Duodenal mucosa (tissue), 2 donors: ENCODE data around the gene IDS.
"Not testable (repeated sequence)": the region's sequence is repeated elsewhere in the genome, so short reads cannot be mapped to it uniquely, and the experiment has no call there.

Experiments used
- H3K27ac ChIP-seq: one replicate; pipeline ENCODE4 v1.7.0; 2013; ENCODE audit warnings: low read depth, low read length
- H3K27me3 ChIP-seq, 2 donors: one replicate each; pipeline ENCODE4 v1.7.0; 2013; ENCODE audit warnings: low read length in 2 of 2, control low read depth in 1 of 2; ENCODE audit not compliant: insufficient read depth in 2 of 2, control insufficient read depth in 1 of 2
- H3K36me3 ChIP-seq, 2 donors: one replicate each; pipeline ENCODE4 v1.7.0; 2013; ENCODE audit warnings: low read length in 2 of 2, control low read depth in 1 of 2; ENCODE audit not compliant: insufficient read depth in 2 of 2, control insufficient read depth in 1 of 2
- H3K4me1 ChIP-seq, 2 donors: one replicate each; pipeline ENCODE4 v1.7.0; 2013; ENCODE audit warnings: low read length in 2 of 2, control low read depth in 1 of 2; ENCODE audit not compliant: insufficient read depth in 2 of 2, control insufficient read depth in 1 of 2
- H3K4me3 ChIP-seq, 2 donors: one replicate each; pipeline ENCODE4 v1.7.0; 2013; ENCODE audit warnings: low read length in 2 of 2, low read depth in 1 of 2
- H3K9ac ChIP-seq, 2 donors: one replicate each; pipeline ENCODE4 v1.7.0; 2013; ENCODE audit warnings: low read length in 2 of 2, low read depth in 1 of 2
- H3K9me3 ChIP-seq, 2 donors: one replicate each; pipeline ENCODE4 v1.7.0; 2013; ENCODE audit warnings: low read length in 2 of 2, control low read depth in 1 of 2; ENCODE audit not compliant: control insufficient read depth in 1 of 2

IDS gene

DNA sequence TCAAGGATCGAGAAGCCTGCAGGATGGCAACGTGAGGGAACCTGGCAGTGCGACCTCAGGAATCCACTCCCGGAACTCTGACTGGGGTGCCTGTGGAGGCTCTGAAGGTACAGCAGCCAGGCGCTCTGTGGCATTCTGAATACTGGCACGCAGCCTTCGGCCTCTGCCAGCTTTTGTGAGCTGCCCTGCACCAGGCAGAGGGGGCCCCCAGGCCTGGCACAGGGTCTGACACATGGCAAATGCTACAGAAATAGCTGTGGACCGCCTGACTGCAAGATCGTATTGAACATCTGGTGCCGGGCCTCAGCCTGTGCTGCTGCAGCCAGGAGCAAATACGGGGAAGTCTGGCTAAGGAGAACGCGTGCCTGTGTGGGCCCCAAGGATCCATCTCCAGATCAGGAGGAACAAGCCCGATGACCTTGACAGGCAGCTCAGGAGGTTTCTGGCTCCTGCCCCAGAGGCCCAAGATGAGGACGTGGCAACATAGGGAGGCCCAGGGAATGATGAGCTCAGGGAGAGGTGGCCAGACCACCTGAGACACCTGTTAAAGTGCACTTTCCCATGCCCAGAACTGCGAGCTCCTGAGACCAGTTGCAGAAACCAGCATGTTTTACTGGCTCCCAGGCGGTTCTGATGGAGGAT, 16.6 kb downstream of the IDS start:
- H3K27ac ChIP-seq, H3K9ac ChIP-seq, H3K27me3 ChIP-seq, H3K9me3 ChIP-seq, H3K4me3 ChIP-seq: not testable (repeated sequence)
- H3K36me3 ChIP-seq, result peaks cover 22 to 52% of the 10 kb centered on the region in 2 donors
- peaks cover 14 to 15% of the 10 kb centered on the region in 2 donors for H3K4me1 ChIP-seq

DNA sequence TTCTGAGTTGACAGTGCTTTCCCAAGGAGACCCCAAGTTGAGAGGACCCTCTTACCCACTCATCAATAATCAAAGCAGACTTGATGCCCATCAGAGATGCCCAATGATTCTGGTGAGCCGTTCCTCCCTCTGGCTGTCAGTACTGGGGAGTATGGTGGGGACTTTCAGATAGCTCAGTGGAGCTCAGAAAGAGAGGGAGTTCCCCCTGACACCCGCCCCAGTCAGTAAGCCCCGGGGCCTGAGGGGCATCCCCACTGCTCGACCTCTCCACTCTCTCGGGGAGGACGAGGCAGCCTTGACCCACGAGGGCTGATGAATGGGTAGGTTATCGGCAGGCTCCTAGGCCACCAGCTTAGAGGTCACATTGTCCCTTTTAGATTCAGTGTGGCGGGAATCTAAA, 17.1 kb downstream of the IDS start:
- not testable (repeated sequence) for H3K9ac ChIP-seq, H3K27me3 ChIP-seq, H3K4me3 ChIP-seq, H3K27ac ChIP-seq, H3K9me3 ChIP-seq, H3K4me1 ChIP-seq
- peaks cover 22 to 47% of the 10 kb centered on the region in 2 donors for H3K36me3 ChIP-seq

DNA sequence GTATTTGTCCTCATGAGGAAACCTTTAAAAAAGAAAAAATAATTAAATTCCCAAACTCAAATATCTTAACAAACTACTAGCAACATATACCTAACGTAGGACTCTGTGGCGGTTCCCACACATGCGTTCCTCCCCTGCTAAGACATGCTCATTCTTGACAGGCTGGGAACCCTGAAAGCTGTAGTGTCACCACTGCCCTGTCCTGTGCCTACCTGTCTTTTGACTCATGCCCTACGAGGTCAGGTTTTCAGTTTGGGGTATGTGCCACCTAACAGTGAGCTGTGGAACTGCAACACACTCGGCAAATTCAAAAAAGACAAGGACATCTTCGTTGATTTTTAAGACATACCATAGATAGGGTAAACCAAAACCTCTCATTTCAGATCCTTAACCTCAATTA, 17.8 kb downstream of the IDS start:
- H3K9me3 ChIP-seq, result no peaks in the 10 kb centered on the region
- H3K36me3 ChIP-seq, result peaks cover 22 to 43% of the 10 kb centered on the region in 2 donors

DNA sequence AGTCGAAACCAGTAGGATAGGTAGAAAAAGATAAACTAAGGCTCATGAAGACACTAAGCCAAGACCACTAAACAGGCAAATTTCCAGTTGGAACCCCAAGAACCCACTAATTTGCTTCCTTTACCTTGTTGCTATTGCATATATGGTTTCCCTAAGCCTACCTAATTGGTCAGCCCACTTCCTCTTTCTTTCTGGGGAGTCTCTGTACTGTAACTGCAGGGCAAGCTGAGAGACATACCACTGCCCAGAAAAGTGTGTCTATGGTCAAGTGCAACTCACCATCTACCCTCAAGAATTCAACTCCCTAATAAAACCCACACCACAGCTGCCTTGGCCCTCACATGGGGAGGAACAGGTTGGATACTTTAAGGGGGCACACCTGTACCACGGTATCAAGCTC, 28.6 kb downstream of the IDS start:
- Histone ChIP-seq H3K9me3 (no peaks in the 10 kb centered on the region), H3K4me3 (no peak overlapping the region), H3K36me3 (peaks cover 0 to 7% of the 10 kb centered on the region in 2 donors), H3K9ac (no peak overlapping the region), H3K4me1 (no peaks in the 10 kb centered on the region), H3K27me3 (no peaks in the 10 kb centered on the region), H3K27ac (no peak overlapping the region)

More for the DNA sequence above, 17.8 kb downstream of the IDS start:
- H3K4me1 ChIP-seq, result peaks cover 2% of the 10 kb centered on the region in 2 donors
- H3K4me3 ChIP-seq, result no peak overlapping the region
- no peaks in the 10 kb centered on the region for H3K27me3 ChIP-seq
- no peak overlapping the region for H3K9ac ChIP-seq
- H3K27ac ChIP-seq, result no peak overlapping the region

DNA sequence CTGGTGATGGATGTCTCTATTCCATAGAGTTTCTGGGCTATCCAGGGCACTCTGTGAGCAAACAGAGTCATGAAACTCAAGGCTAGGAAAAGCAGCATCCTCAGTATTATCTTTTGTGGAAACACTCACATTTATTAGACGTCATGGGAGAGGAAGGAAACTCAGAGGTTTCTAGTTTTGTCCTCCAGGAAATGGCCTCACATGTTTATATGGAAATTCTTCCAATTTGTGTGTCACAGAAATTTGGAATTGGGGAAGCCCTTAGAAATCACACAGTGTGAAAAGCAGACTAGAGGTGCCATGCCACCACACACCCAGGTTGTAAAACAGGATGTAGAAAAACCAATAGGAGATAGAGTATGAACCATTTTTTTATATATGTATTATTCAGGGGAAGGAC, 31.1 kb downstream of the IDS start:
- no peak overlapping the region for H3K9ac ChIP-seq
- no peaks in the 10 kb centered on the region for H3K27me3 ChIP-seq
- H3K4me1 ChIP-seq, result no peaks in the 10 kb centered on the region

DNA sequence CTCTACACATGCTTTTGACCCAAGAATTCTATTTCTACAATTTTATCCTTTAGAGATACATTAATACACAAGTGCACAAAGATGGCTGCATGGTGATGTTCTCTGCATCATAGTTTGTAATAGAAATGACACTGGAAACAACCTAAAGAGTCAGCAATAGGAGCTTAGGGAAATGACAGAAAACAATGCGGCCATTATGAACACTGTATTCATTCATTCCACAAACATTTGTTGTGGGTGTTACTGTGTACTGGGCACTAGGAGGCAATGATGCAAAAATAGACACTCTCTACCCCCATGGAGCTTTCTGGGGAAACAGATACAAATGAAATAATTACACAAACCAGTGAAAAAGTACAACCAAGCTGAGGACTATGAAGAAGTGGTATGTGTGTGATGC, 32.0 kb downstream of the IDS start:
- H3K27ac ChIP-seq, result no peak overlapping the region
- H3K27me3 ChIP-seq, result no peaks in the 10 kb centered on the region
- no peaks in the 10 kb centered on the region for H3K4me1 ChIP-seq
- no peak overlapping the region for H3K9ac ChIP-seq
- no peak overlapping the region for H3K4me3 ChIP-seq
- H3K9me3 ChIP-seq, result no peaks in the 10 kb centered on the region
- H3K36me3 ChIP-seq, result no peaks in the 10 kb centered on the region

More for the DNA sequence above, 31.1 kb downstream of the IDS start:
- Histone ChIP-seq H3K4me3 (no peak overlapping the region), H3K9me3 (no peaks in the 10 kb centered on the region), H3K36me3 (no peaks in the 10 kb centered on the region), H3K27ac (no peak overlapping the region)

DNA sequence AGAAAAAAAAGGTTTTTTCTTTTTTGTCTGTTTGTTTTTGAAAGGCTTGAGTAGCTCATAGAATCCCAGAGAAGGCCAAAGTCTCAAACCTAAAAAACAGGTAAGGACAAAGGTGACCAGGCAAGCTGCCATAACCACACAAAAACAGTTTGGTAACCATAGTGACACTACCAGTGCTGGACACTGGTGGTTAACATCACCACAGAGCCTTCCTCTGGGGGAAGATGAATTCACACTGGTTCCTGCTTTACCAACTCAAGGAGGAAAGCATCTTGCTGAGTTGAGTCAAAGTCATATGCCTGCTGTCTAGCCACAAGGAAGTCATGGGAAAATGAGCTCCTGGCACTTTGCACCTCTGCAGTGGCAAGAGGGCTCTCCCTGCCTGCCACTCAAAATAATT, 32.5 kb downstream of the IDS start:
- H3K27me3 ChIP-seq, result no peaks in the 10 kb centered on the region
- no peak overlapping the region for H3K4me3 ChIP-seq
- no peaks in the 10 kb centered on the region for H3K36me3 ChIP-seq
- H3K27ac ChIP-seq, result no peak overlapping the region
- no peak overlapping the region for H3K9ac ChIP-seq
- H3K9me3 ChIP-seq, result no peaks in the 10 kb centered on the region
- H3K4me1 ChIP-seq, result no peaks in the 10 kb centered on the region

DNA sequence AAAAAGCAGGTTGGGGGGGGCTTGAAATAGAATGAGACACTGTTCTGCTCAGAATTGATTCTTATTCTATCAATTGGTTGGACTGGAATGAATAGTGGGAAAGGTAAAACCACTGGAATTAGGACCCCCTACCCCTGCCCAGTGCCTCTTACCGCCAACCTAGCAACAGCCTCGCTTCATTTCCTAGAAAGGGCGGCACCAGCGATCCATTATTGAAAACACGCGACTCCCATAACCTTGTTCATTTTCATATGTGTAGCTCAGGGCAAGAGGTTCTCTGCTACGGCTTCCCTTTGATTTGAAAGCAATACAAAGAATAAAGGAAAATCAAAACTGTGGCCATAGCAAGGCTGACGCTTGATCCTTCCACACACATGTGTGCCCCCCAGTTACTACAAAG, 33.7 kb downstream of the IDS start:
- Histone ChIP-seq H3K36me3 (no peaks in the 10 kb centered on the region), H3K27me3 (no peaks in the 10 kb centered on the region), H3K4me1 (no peaks in the 10 kb centered on the region), H3K4me3 (no peak overlapping the region), H3K9me3 (no peaks in the 10 kb centered on the region), H3K9ac (no peak overlapping the region), H3K27ac (no peak overlapping the region)

DNA sequence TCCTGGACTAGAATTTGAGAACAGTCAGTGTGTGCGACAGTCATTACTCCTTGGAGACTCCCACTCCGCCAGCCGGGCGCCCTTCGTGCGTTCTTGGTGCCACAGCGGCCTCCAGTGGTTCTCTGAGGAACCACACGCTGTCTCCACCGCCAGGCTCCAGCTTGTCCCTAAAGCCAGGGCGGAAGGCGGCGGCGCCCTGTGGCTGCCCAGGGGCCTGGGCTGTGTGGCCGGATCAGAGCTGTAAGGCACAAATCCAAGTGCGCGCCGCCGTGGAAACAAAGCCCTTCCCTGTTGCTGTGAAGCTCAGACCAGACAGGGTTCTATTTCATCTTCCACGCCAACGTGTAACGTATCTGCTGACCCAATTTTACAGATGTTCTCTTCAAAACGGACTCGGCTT, 34.2 kb downstream of the IDS start:
- no peaks in the 10 kb centered on the region for H3K27me3 ChIP-seq
- H3K9me3 ChIP-seq, result no peaks in the 10 kb centered on the region
- H3K4me1 ChIP-seq, result no peaks in the 10 kb centered on the region
- H3K4me3 ChIP-seq, result no peak overlapping the region
- no peaks in the 10 kb centered on the region for H3K36me3 ChIP-seq
- H3K27ac ChIP-seq, result no peak overlapping the region
- no peak overlapping the region for H3K9ac ChIP-seq

DNA sequence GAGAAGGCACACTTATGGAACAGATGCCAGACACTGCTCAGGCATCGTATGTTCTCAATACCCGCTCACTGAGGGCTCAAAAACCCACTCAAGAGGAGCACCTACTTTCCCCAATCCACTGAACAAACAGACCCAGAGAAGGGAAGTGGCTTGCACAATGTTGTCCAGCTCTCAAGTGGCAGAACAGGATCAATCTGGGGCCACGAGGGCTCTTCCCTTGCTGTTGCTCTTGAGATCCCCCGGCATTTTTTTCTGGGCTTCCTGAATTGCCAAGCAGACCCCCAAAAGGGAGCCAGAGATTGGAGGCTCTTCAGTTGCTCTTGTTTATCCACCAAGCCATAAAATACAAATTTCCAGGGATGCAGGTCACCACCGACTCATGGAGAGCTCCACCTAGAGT, 35.7 kb downstream of the IDS start:
- no peak overlapping the region for H3K9ac ChIP-seq
- no peak overlapping the region for H3K4me3 ChIP-seq
- H3K27ac ChIP-seq, result no peak overlapping the region
- H3K36me3 ChIP-seq, result no peaks in the 10 kb centered on the region
- H3K27me3 ChIP-seq, result no peaks in the 10 kb centered on the region
- no peaks in the 10 kb centered on the region for H3K9me3 ChIP-seq
- H3K4me1 ChIP-seq, result no peaks in the 10 kb centered on the region

DNA sequence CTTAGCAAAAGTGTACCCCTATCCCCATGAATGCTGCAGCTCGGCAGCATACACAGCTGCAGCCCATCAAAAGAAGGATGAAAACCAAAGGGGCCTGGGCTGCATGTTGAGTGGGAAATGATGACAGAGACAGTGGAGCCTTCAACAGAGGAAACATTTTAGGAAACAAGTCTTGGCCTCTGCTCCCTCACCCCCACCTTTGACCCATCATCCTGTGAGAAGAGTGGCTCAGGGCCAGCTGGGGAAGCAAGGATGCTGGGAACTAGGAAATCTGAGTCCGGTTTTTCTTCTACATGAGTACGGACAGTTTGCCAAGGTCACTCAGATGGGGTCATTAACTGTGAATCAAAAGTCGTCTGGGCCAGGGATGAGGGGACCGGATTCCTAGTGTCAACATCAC, 37.2 kb downstream of the IDS start:
- Histone ChIP-seq H3K36me3 (no peaks in the 10 kb centered on the region), H3K4me1 (no peaks in the 10 kb centered on the region), H3K27ac (no peak overlapping the region), H3K9ac (no peak overlapping the region), H3K4me3 (no peak overlapping the region), H3K27me3 (no peaks in the 10 kb centered on the region), H3K9me3 (no peaks in the 10 kb centered on the region)
